Endothelial cell of umbilical vein (primary cell): ENCODE measurements around the gene QSOX2. TPM values are rescaled to one million over a fixed set of nuclear protein-coding genes. Genes with fewer than 3 reads are reported as not detected.

ENCODE experiments used
- BruUV-seq: library from RNA; stranded (reverse); fragments of 400-500 nt; replicated peaks from 2 replicates; lab custom pipeline; 2021; lab: Mats Ljungman, UMichigan
- CTCF ChIA-PET: fragments of 300-600, 350-600 bp; sonication (Branson Sonifier 250); formaldehyde crosslinking; loops from one replicate; lab custom pipeline; 2021; ENCODE audit warnings: antibody characterized with exemption, inconsistent platforms; lab: Charles Lee
- POLR2A ChIA-PET: fragments of 300-600, 350-600 bp; sonication (Branson Sonifier 250); formaldehyde crosslinking; loops from one replicate; lab custom pipeline; 2021; ENCODE audit warnings: antibody characterized with exemption, inconsistent platforms; lab: Charles Lee
- DNase-seq: peaks from one replicate; pipeline ENCODE4 v3.0.0-alpha.2; 2011; ENCODE audit warnings: low read depth, low spot score
- FAIRE-seq: peaks from 2 replicates; lab custom pipeline; 2011; peaks lifted over from hg19 to GRCh38; lab: Jason Lieb, UNC
- H2AFZ ChIP-seq: 2 replicates; pipeline ENCODE4 v1.6.0; 2012; ENCODE audit warnings: low read depth, low read length, control low read depth, inconsistent platforms
- H3K27ac ChIP-seq: 2 replicates; pipeline ENCODE4 v1.5.1; 2011; ENCODE audit warnings: low read depth, mild to moderate bottlenecking, control low read depth, low read length, moderate library complexity; ENCODE audit not compliant: insufficient read depth
- H3K27me3 ChIP-seq, 2 experiments: 2 replicates each; pipeline versions ENCODE4 v1.6.0 to v1.6.1; 2011; ENCODE audit warnings: low read length in 2 of 2, mixed read lengths in 1 of 2; ENCODE audit not compliant: control insufficient read depth in 2 of 2, insufficient read depth in 2 of 2
- H3K36me3 ChIP-seq, 2 experiments: 2 replicates in 1 of 2; 3 replicates in 1 of 2; pipeline ENCODE4 v1.5.1; 2011; ENCODE audit warnings: low read length in 2 of 2, mild to moderate bottlenecking in 1 of 2, moderate library complexity in 1 of 2; ENCODE audit not compliant: control insufficient read depth in 2 of 2, insufficient read depth in 2 of 2; ENCODE audit errors: extremely low read depth in 1 of 2
- H3K4me1 ChIP-seq: 3 replicates; pipeline ENCODE4 v1.5.1; 2011; ENCODE audit warnings: mild to moderate bottlenecking, low read length; ENCODE audit not compliant: control insufficient read depth, insufficient read depth; ENCODE audit errors: extremely low read depth
- H3K4me2 ChIP-seq: 2 replicates; pipeline ENCODE4 v1.6.1; 2011; ENCODE audit warnings: low read length, control low read depth, mixed read lengths; ENCODE audit not compliant: insufficient read depth
- H3K4me3 ChIP-seq, 3 experiments: fragments of 200-600 bp in 1 of 3; sonication (generic), shearing (Covaris generic) in 1 of 3; replicated peaks in 1 of 3; 2 replicates each; pipeline ENCODE4 v1.5.1; 2011 to 2016; ENCODE audit warnings: control low read depth in 3 of 3, low read length in 3 of 3, mild to moderate bottlenecking in 2 of 3, inconsistent platforms in 1 of 3, low read depth in 1 of 3, moderate library complexity in 1 of 3; ENCODE audit not compliant: insufficient read depth in 1 of 3
- H3K79me2 ChIP-seq: 2 replicates; pipeline ENCODE4 v1.6.0; 2012; ENCODE audit warnings: low read length, inconsistent platforms; ENCODE audit not compliant: control insufficient read depth, insufficient read depth
- H3K9ac ChIP-seq: replicated peaks from 2 replicates; pipeline ENCODE3; 2011; ENCODE audit warnings: low read length, control low read depth; ENCODE audit not compliant: insufficient read depth; ENCODE audit errors: extremely low read depth
- H3K9me1 ChIP-seq: replicated peaks from 3 replicates; pipeline ENCODE4 v1.6.0; 2011; ENCODE audit warnings: mild to moderate bottlenecking, low read length; ENCODE audit not compliant: control insufficient read depth, insufficient read depth; ENCODE audit errors: extremely low read depth
- H3K9me3 ChIP-seq: replicated peaks from 2 replicates; pipeline ENCODE4 v1.5.1; 2012; ENCODE audit warnings: low read length, inconsistent platforms; ENCODE audit not compliant: control insufficient read depth, insufficient read depth
- H4K20me1 ChIP-seq: replicated peaks from 2 replicates; pipeline ENCODE3; 2011; ENCODE audit warnings: mild to moderate bottlenecking, low read length; ENCODE audit not compliant: control insufficient read depth, insufficient read depth; ENCODE audit errors: extremely low read depth
- EZH2 ChIP-seq: IDR thresholded peaks from 2 replicates; pipeline ENCODE4 v1.6.1; 2012; ENCODE audit warnings: borderline replicate concordance, low read depth, mild to moderate bottlenecking, moderate library complexity, low read length, inconsistent platforms; ENCODE audit not compliant: severe bottlenecking
- JUN ChIP-seq: IDR thresholded peaks from 2 replicates; pipeline ENCODE4 v1.6.1; 2011; ENCODE audit warnings: borderline replicate concordance, low read depth; ENCODE audit not compliant: insufficient read length, insufficient read depth
- MAX ChIP-seq: IDR thresholded peaks from 2 replicates; pipeline ENCODE4 v1.6.1; 2011; ENCODE audit not compliant: insufficient read depth, insufficient read length
- dilution Hi-C: fragments of 300-500 bp; cut with MboI; formaldehyde crosslinking; loops from one replicate; pipeline ENCODE4 v1.15.0; 2019; ENCODE audit warnings: low sequenced_read_pairs; ENCODE audit not compliant: extremely low pct_ligation_motif_present
- intact Hi-C: fragments of 100-400 bp; cut with micrococcal nuclease; formaldehyde crosslinking; loops from one replicate; pipeline ENCODE4 v1.10.0; 2022
- polyA plus RNA-seq, 4 experiments: library from polyadenylated mRNA; depleted of rRNA in 3 of 4; stranded (reverse) in 3 of 4; unstranded in 1 of 4; fragments of >200 nt; gene quantifications; 2 replicates each; pipeline versions ENCODE4 v1.2.1 to v1.2.3, GENCODE V29; 2011 to 2012; ENCODE audit warnings: missing spikeins in 1 of 4
- total RNA-seq: library from RNA; stranded (reverse); gene quantifications from 2 replicates; pipeline ENCODE4 v1.2.3, GENCODE V29; 2021

The QSOX2 gene
- total and polyA plus RNA-seq, 2 donors (not counting 3 experiments of a cell fraction or from before 2014, with no cell fraction given): 16.4 to 23.4 TPM

- BruUV-seq: no TSS peak
- ChIA-PET POLR2A (no interaction called here), CTCF (interaction anchor here (1.1 kb wide), 1 partner anchor 9 kb away, joined by 4 read pairs; no protein-coding TSS in a partner anchor)
- Histone ChIP-seq H3K4me1 (no peaks in the 10 kb centered on the region), H4K20me1 (no peaks in the 10 kb centered on the region), H3K9ac (no peak overlapping the region), H3K79me2 (no peaks in the 10 kb centered on the region), H3K27ac (no peak overlapping the region), H3K27me3 (peaks cover 74 to 89% of the 10 kb centered on the region in 2 experiments), H3K4me2 (no peak overlapping the region), H3K4me3 (no peak overlapping the region), H2AFZ (no peak overlapping the region), H3K36me3 (no peaks in the 10 kb centered on the region), H3K9me1 (no peaks in the 10 kb centered on the region), H3K9me3 (no peaks in the 10 kb centered on the region)
- intact Hi-C loops: no loop called here
- FAIRE-seq: no peak
- TF ChIP-seq EZH2: peak; percentile 59
- no peak for TF ChIP-seq JUN
- dilution Hi-C loops: no loop called here
- DNase-seq: peak; percentile 10
Observed at GRCh38 chr9:136198605-136199083, 47.0 kb downstream of the QSOX2 start.

GRCh38 chr9:136197930-136198604 is 47.5 kb downstream of the QSOX2 start:
- TF ChIP-seq MAX (no peak), EZH2 (peak; percentile 25)
- Histone ChIP-seq H3K27me3 (peaks cover 69 to 87% of the 10 kb centered on the region in 2 experiments), H3K9ac (no peak overlapping the region), H3K9me3 (no peaks in the 10 kb centered on the region), H3K4me1 (no peaks in the 10 kb centered on the region), H3K4me2 (no peak overlapping the region), H4K20me1 (no peaks in the 10 kb centered on the region), H3K9me1 (no peaks in the 10 kb centered on the region), H3K27ac (no peak overlapping the region), H2AFZ (no peak overlapping the region), H3K79me2 (no peaks in the 10 kb centered on the region), H3K4me3 (no peak overlapping the region), H3K36me3 (no peaks in the 10 kb centered on the region)
- FAIRE-seq (no peak), DNase-seq (no peak)
- CTCF ChIA-PET: interaction anchor here (1.1 kb wide), 1 partner anchor 9 kb away, joined by 4 read pairs; no protein-coding TSS in a partner anchor
- dilution Hi-C loops (no loop called here), intact Hi-C loops (no loop called here)
- no TSS peak for BruUV-seq
- POLR2A ChIA-PET: no interaction called here
